Measurements from ENCODE around the gene PDE6G. TPM values are rescaled to one million over a fixed set of nuclear protein-coding genes. Genes with fewer than 3 reads are reported as not detected.

Gene PDE6G
- total and polyA plus RNA-seq, 2 of the 8 experiments (the other 6 are each of a cell fraction or from before 2014, with no cell fraction given) = 5.8 to 12.9 TPM

GRCh38 chr17:81635431-81635830, 20.9 kb downstream of the PDE6G start (continued):
- TF ChIP-seq CHD7 (IDR thresholded peaks at IDR 0.05; ENCODE audit: insufficient replicate concordance, low read length) (no peak), RFX5 (IDR thresholded peaks at IDR 0.05; ENCODE audit: borderline replicate concordance, low read depth, low read length) (no peak), FOSL1 (IDR thresholded peaks at IDR 0.05; ENCODE audit: insufficient read depth, low read depth, low read length) (no peak), ZNF274 (IDR thresholded peaks at IDR 0.05; ENCODE audit: borderline replicate concordance, extremely low read depth, low read length) (no peak), ASH2L (IDR thresholded peaks at IDR 0.05; ENCODE audit: low read length) (no peak), E2F6 (IDR thresholded peaks at IDR 0.05) (no peak), EZH2 (IDR thresholded peaks at IDR 0.05; ENCODE audit: low read depth, low read length, severe bottlenecking) (no peak)

Measured in H1 (cell line).